Caco-2 (cell line): ENCODE measurements around the gene SSH2. TPM values are rescaled to one million over a fixed set of nuclear protein-coding genes. Genes with fewer than 3 reads are reported as not detected.
"Not testable (repeated sequence)": the region's sequence is repeated elsewhere in the genome, so short reads cannot be mapped to it uniquely, and the experiment has no call there.

ENCODE experiments used
- BruUV-seq: library from RNA; stranded (reverse); fragments of 400-500 nt; replicated peaks from 2 replicates; lab custom pipeline; 2021; lab: Mats Ljungman, UMichigan
- CTCF ChIA-PET: fragments of 300-600 bp; sonication (Branson Sonifier 250); formaldehyde crosslinking; loops from one replicate; lab custom pipeline; 2022; ENCODE audit warnings: antibody characterized with exemption; lab: Charles Lee
- POLR2A ChIA-PET: fragments of 300-600 bp; sonication (Branson Sonifier 250); formaldehyde crosslinking; loops from one replicate; lab custom pipeline; 2022; ENCODE audit warnings: antibody characterized with exemption; lab: Charles Lee
- DNase-seq, 2 experiments: peaks; one replicate each; pipeline versions ENCODE4 v3.0.0 to v3.0.0-alpha.2; 2020 to 2022
- H3K27me3 ChIP-seq: replicated peaks from 2 replicates; pipeline ENCODE4 v1.6.0; 2011; ENCODE audit warnings: low read length; ENCODE audit not compliant: control insufficient read depth, insufficient read depth
- H3K36me3 ChIP-seq: 2 replicates; pipeline ENCODE4 v1.5.1; 2011; ENCODE audit warnings: low read length; ENCODE audit not compliant: control insufficient read depth, insufficient read depth
- H3K4me1 ChIP-seq: fragments of 250-450 bp; sonication (Bioruptor Pico); 2 replicates; pipeline ENCODE4 v1.5.1; 2020; ENCODE audit warnings: mild to moderate bottlenecking
- H3K4me3 ChIP-seq: 2 replicates; pipeline ENCODE4 v1.5.1; 2011; ENCODE audit warnings: low read depth, mild to moderate bottlenecking, control low read depth, low read length
- H3K9me3 ChIP-seq: fragments of 250-450 bp; sonication (Bioruptor Pico); 2 replicates; pipeline ENCODE4 v1.5.1; 2020; ENCODE audit warnings: mild to moderate bottlenecking, moderate library complexity
- H3K27ac Mint-ChIP-seq: one replicate; pipeline ENCODE4 v1.8.0; 2022; ENCODE audit warnings: mixed read lengths; ENCODE audit not compliant: unreplicated experiment
- H3K27me3 Mint-ChIP-seq: one replicate; pipeline ENCODE4 v1.8.0; 2022; ENCODE audit warnings: mixed read lengths; ENCODE audit not compliant: insufficient read depth, unreplicated experiment
- H3K36me3 Mint-ChIP-seq: one replicate; pipeline ENCODE4 v1.8.0; 2022; ENCODE audit warnings: mild to moderate bottlenecking, mixed read lengths; ENCODE audit not compliant: insufficient read depth, unreplicated experiment
- H3K4me1 Mint-ChIP-seq: one replicate; pipeline ENCODE4 v1.8.0; 2022; ENCODE audit warnings: low read depth, mixed read lengths; ENCODE audit not compliant: unreplicated experiment
- H3K4me3 Mint-ChIP-seq: one replicate; pipeline ENCODE4 v1.8.0; 2022; ENCODE audit warnings: mild to moderate bottlenecking, moderate library complexity, mixed read lengths; ENCODE audit not compliant: unreplicated experiment
- H3K9me3 Mint-ChIP-seq: one replicate; pipeline ENCODE4 v1.8.0; 2022; ENCODE audit warnings: mixed read lengths; ENCODE audit not compliant: unreplicated experiment
- CTCF ChIP-seq, 2 experiments: fragments of 200-600 bp in 1 of 2; IDR thresholded peaks; 1 replicate in 1 of 2; 2 replicates in 1 of 2; pipeline versions ENCODE4 v1.5.1 to v1.8.0; 2011 to 2022; ENCODE audit warnings: antibody characterized with exemption in 1 of 2, control low read depth in 1 of 2, inconsistent platforms in 1 of 2, low read depth in 1 of 2, low read length in 1 of 2, mild to moderate bottlenecking in 1 of 2, moderate library complexity in 1 of 2; ENCODE audit not compliant: insufficient read depth in 1 of 2, severe bottlenecking in 1 of 2, unreplicated experiment in 1 of 2
- intact Hi-C: fragments of 100-400 bp; cut with micrococcal nuclease; formaldehyde crosslinking; loops from one replicate; pipeline ENCODE4 v1.10.0; 2022; ENCODE audit not compliant: unreplicated experiment
- total RNA-seq: library from RNA; stranded (reverse); gene quantifications from 2 replicates; pipeline ENCODE4 v1.2.3, GENCODE V29; 2022

The SSH2 gene
- total RNA-seq, 1 experiment from 2014 or later: 48.2 TPM

GRCh38 chr17:29874931-29875596 lies 55.0 kb downstream of the SSH2 start:
- intact Hi-C loops: no loop called here
- H3K9me3 ChIP-seq: no peaks in the 10 kb centered on the region
- BruUV-seq: no TSS peak
- H3K4me3 ChIP-seq: no peak overlapping the region
- H3K27ac Mint-ChIP-seq: no peak overlapping the region
- no peak overlapping the region for H3K4me3 Mint-ChIP-seq
- H3K4me1 ChIP-seq: no peaks in the 10 kb centered on the region; the same call in 1 of the 2 replicates
- H3K27me3 Mint-ChIP-seq: no peaks in the 10 kb centered on the region
- no peaks in the 10 kb centered on the region for H3K36me3 Mint-ChIP-seq
- no peaks in the 10 kb centered on the region for H3K27me3 ChIP-seq
- TF ChIP-seq CTCF (IDR thresholded peaks at IDR 0.05; ENCODE audit: insufficient read depth in 1 of 2, low read depth in 1 of 2, low read length in 1 of 2, severe bottlenecking in 1 of 2, unreplicated experiment in 1 of 2): no peak
- CTCF ChIA-PET: no interaction called here
- peaks cover 13% of the 10 kb centered on the region for H3K9me3 Mint-ChIP-seq
- no peaks in the 10 kb centered on the region for H3K36me3 ChIP-seq
- POLR2A ChIA-PET: no interaction called here
- no peak for DNase-seq
- peaks cover 12% of the 10 kb centered on the region for H3K4me1 Mint-ChIP-seq

- POLR2A ChIA-PET, intact Hi-C loops, H3K9me3 ChIP-seq, H3K27me3 ChIP-seq, H3K4me3 ChIP-seq, CTCF ChIA-PET, DNase-seq, H3K36me3 Mint-ChIP-seq, H3K36me3 ChIP-seq, BruUV-seq, H3K27me3 Mint-ChIP-seq, H3K27ac Mint-ChIP-seq, H3K4me3 Mint-ChIP-seq, H3K4me1 ChIP-seq: not testable (repeated sequence)
- Mint-ChIP-seq H3K9me3 (peaks cover 13% of the 10 kb centered on the region), H3K4me1 (peaks cover 12% of the 10 kb centered on the region)
Measured at GRCh38 chr17:29874358-29874757, 55.7 kb downstream of the SSH2 start.

GRCh38 chr17:29873476-29873875 lies 56.6 kb downstream of the SSH2 start:
- no peak for DNase-seq
- ChIA-PET POLR2A (no interaction called here), CTCF (interaction anchor here (0.6 kb wide), 1 partner anchor 732 kb away, joined by 3 read pairs; no protein-coding TSS in a partner anchor)
- Histone ChIP-seq H3K36me3 (no peaks in the 10 kb centered on the region), H3K4me3 (no peak overlapping the region), H3K4me1 (no peaks in the 10 kb centered on the region; the same call in 1 of the 2 replicates), H3K27me3 (no peaks in the 10 kb centered on the region), H3K9me3 (no peaks in the 10 kb centered on the region)
- no peak for TF ChIP-seq CTCF (IDR thresholded peaks at IDR 0.05; ENCODE audit: insufficient read depth in 1 of 2, low read depth in 1 of 2, low read length in 1 of 2, severe bottlenecking in 1 of 2, unreplicated experiment in 1 of 2)
- Mint-ChIP-seq H3K27ac (no peak overlapping the region), H3K4me1 (peaks cover 12% of the 10 kb centered on the region), H3K9me3 (peaks cover 13% of the 10 kb centered on the region), H3K4me3 (no peak overlapping the region), H3K27me3 (no peaks in the 10 kb centered on the region), H3K36me3 (no peaks in the 10 kb centered on the region)
- BruUV-seq: no TSS peak
- intact Hi-C loops: no loop called here
